Omental fat pad (tissue), 4 donors: ENCODE results near the gene AGBL3. TPM values are rescaled to one million over a fixed set of nuclear protein-coding genes. Genes with fewer than 3 reads are reported as not detected.
"Not testable (repeated sequence)": the region's sequence is repeated elsewhere in the genome, so short reads cannot be mapped to it uniquely, and the experiment has no call there.

Source experiments
- ATAC-seq: fragments of 150-250 bp; one replicate; pipeline ENCODE4 v1.9.1; 2016; ENCODE audit warnings: mild to moderate bottlenecking, moderate library complexity; ENCODE audit not compliant: low FRiP score
- DNase-seq: peaks from one replicate; pipeline ENCODE4 v3.0.0-alpha.2; 2019; ENCODE audit warnings: low spot score
- CTCF ChIP-seq, 3 donors: fragments of 450-650 bp; IDR thresholded peaks; one replicate each; pipeline ENCODE4 v1.5.1; 2016 to 2017; ENCODE audit warnings: antibody characterized with exemption in 3 of 3, mild to moderate bottlenecking in 3 of 3, moderate library complexity in 2 of 3
- total RNA-seq, 4 donors: library from RNA; depleted of rRNA; stranded (reverse); fragments of >200 nt; gene quantifications; one replicate each; pipeline ENCODE4 v1.1.0, GENCODE V29; 2016

AGBL3 gene
- total RNA-seq, 4 donors from 2014 or later = 1.6 to 3.2 (median 2.3) TPM

GRCh38 chr7:135001390-135002165 is 15.3 kb downstream of the AGBL3 start:
- ATAC-seq (no peak), DNase-seq (no peak)
- no peak for TF ChIP-seq CTCF (IDR thresholded peaks at IDR 0.05)

GRCh38 chr7:135012229-135012628 is 25.9 kb downstream of the AGBL3 start:
- ATAC-seq (no peak), DNase-seq (no peak)
- TF ChIP-seq CTCF (IDR thresholded peaks at IDR 0.05) = no peak

- no peak for TF ChIP-seq CTCF (IDR thresholded peaks at IDR 0.05)
- ATAC-seq (no peak), DNase-seq (no peak)
Measured at GRCh38 chr7:135023622-135024021, 37.3 kb downstream of the AGBL3 start.

GRCh38 chr7:135035252-135035651 is 48.9 kb downstream of the AGBL3 start:
- DNase-seq (no peak), ATAC-seq (no peak)
- no peak for TF ChIP-seq CTCF (IDR thresholded peaks at IDR 0.05)

DNA sequence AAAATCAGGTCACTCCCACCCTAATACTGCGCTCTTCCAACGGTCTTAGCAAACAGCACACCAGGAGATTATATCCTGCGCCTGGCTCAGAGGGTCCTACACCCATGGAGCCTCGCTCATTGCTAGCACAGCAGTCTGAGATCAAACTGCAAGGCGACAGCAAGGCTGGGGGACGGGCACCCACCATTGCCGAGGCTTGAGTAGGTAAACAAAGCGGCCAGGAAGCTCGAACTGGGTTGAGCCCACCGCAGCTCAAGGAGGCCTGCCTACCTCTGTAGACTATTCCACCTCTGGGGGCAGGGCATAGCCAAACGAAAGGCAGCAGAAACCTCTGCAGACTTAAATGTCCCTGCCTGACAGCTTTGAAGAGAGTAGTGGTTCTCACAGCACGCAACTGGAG is 80.7 kb downstream of the AGBL3 start:
- DNase-seq, ATAC-seq: not testable (repeated sequence)

DNA sequence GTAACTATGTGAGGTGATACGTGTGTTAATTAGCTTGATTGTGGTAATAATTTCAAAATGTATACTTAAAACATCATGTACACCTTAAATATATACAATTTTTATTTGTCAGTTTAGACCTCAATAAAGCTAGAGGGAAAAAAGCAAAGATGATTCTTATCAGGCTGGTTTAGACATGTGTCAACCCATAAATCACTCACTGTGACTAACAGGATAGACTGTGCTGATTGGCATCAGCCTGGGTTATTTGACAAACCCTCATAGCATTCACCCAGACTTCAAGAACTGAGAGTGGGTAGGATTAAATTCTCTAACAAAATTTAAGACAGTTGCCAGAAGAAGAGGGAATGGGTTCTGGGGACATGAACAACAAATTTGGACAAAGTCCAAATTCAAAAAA is 87.8 kb downstream of the AGBL3 start:
- DNase-seq (no peak), ATAC-seq (no peak)
- TF ChIP-seq CTCF (IDR thresholded peaks at IDR 0.05) = no peak

DNA sequence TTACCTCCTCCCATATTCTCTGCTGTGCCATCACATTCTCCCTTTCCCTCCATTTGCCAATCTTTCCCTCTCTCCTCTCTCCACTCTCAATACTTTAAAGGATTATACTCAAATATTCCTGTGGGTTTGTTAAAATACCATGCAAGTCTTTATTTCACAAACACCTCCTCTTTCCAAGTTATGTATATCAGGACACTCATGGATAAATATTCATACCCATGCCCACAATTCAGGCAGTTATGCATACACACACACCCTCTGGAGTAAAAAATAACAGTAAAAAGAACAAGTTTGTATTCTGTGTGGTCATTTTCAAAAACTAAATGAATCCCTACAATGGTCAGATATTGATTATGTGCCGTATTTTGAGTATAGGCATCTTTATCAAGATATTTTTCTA is 88.2 kb downstream of the AGBL3 start:
- ATAC-seq = no peak
- DNase-seq = no peak
- TF ChIP-seq CTCF (IDR thresholded peaks at IDR 0.05) = no peak
